HCT116 (cell line): ENCODE measurements around the gene SERPING1. TPM values are rescaled to one million over a fixed set of nuclear protein-coding genes. Genes with fewer than 3 reads are reported as not detected.

Source experiments
- ATAC-seq: fragments of 200-7000 bp; cut with Tn5 transposase; 2 replicates; pipeline ENCODE4 v1.9.1; 2020; ENCODE audit warnings: mild to moderate bottlenecking, moderate library complexity
- BruUV-seq: library from RNA; stranded (reverse); fragments of 400-500 nt; replicated peaks from 2 replicates; lab custom pipeline; 2021; lab: Mats Ljungman, UMichigan
- CTCF ChIA-PET: fragments of 300-600 bp; sonication (Branson Sonifier 250); formaldehyde crosslinking; loops from one replicate; lab custom pipeline; 2021; ENCODE audit warnings: antibody characterized with exemption; lab: Charles Lee
- POLR2A ChIA-PET: fragments of 300-600, 350-600 bp; sonication (Branson Sonifier 250); formaldehyde crosslinking; loops from one replicate; lab custom pipeline; 2021; ENCODE audit warnings: antibody characterized with exemption; lab: Charles Lee
- RAD21 ChIA-PET, 2 experiments: fragments of 300-600 bp; sonication (Branson Sonifier 250); formaldehyde crosslinking; loops; one replicate each; lab custom pipeline; 2023; ENCODE audit warnings: low total read pairs in 2 of 2; ENCODE audit not compliant: uncharacterized antibody in 2 of 2, unreplicated experiment in 2 of 2, low non-redundant PET in 1 of 2; lab: Charles Lee
- DNase-seq: peaks from one replicate; pipeline ENCODE4 v3.0.0-alpha.2; 2010; ENCODE audit warnings: low read depth, low spot score
- H2AFZ ChIP-seq: fragments of 200-600 bp; shearing (Covaris generic), sonication (generic); 2 replicates; pipeline ENCODE4 v1.6.1; 2017; ENCODE audit warnings: low read depth, mixed run types, mixed read lengths, antibody characterized with exemption, low read length; ENCODE audit not compliant: poor library complexity, severe bottlenecking
- H3K27ac ChIP-seq: 2 replicates; pipeline ENCODE4 v1.5.1; 2012; ENCODE audit warnings: low read depth, low read length
- H3K27me3 ChIP-seq: fragments of 200-600 bp; sonication (generic); 2 replicates; pipeline ENCODE4 v1.6.1; 2016; ENCODE audit warnings: mixed run types, low read length, mixed read lengths; ENCODE audit not compliant: insufficient read depth
- H3K36me3 ChIP-seq, 2 experiments: fragments of 200-500 bp in 1 of 2; fragments of 200-600 bp in 1 of 2; sonication (Bioruptor generic) in 1 of 2; sonication (generic) in 1 of 2; 2 replicates each; pipeline versions ENCODE4 v1.5.1 to v1.6.1; 2014 to 2016; ENCODE audit warnings: low read length in 2 of 2, inconsistent platforms in 1 of 2, mixed read lengths in 1 of 2, mixed run types in 1 of 2; ENCODE audit not compliant: insufficient read depth in 2 of 2, control insufficient read depth in 1 of 2
- H3K4me1 ChIP-seq, 2 experiments: fragments of 200-600 bp in 1 of 2; sonication (generic) in 1 of 2; 2 replicates each; pipeline versions ENCODE4 v1.5.1 to v1.6.1; 2012 to 2017; ENCODE audit warnings: low read length in 2 of 2, inconsistent platforms in 1 of 2, mild to moderate bottlenecking in 1 of 2, mixed read lengths in 1 of 2, mixed run types in 1 of 2, moderate library complexity in 1 of 2; ENCODE audit not compliant: insufficient read depth in 2 of 2, control insufficient read depth in 1 of 2
- H3K4me2 ChIP-seq: fragments of 200-600 bp; sonication (generic); 2 replicates; pipeline ENCODE4 v1.6.1; 2017; ENCODE audit warnings: mixed run types, low read length, mixed read lengths
- H3K4me3 ChIP-seq, 2 experiments: fragments of 200-600 bp in 1 of 2; sonication (generic) in 1 of 2; replicated peaks in 1 of 2; 2 replicates each; pipeline ENCODE4 v1.5.1; 2011 to 2016; ENCODE audit warnings: low read length in 2 of 2, control low read depth in 1 of 2, low read depth in 1 of 2, mild to moderate bottlenecking in 1 of 2, mixed read lengths in 1 of 2, mixed run types in 1 of 2
- H3K79me2 ChIP-seq: fragments of 200-600 bp; sonication (generic); 2 replicates; pipeline ENCODE4 v1.6.1; 2017; ENCODE audit warnings: mild to moderate bottlenecking, mixed run types, low read length, moderate library complexity, mixed read lengths; ENCODE audit not compliant: insufficient read depth
- H3K9ac ChIP-seq: fragments of 200-600 bp; sonication (generic); 2 replicates; pipeline ENCODE4 v1.6.1; 2016; ENCODE audit warnings: low read length, mixed read lengths
- H3K9me2 ChIP-seq: fragments of 200-600 bp; sonication (generic), shearing (Covaris generic); 2 replicates; pipeline ENCODE4 v1.6.1; 2017; ENCODE audit warnings: mixed run types, mild to moderate bottlenecking, moderate library complexity; ENCODE audit not compliant: insufficient read depth
- H3K9me3 ChIP-seq, 2 experiments: fragments of 200-500 bp in 1 of 2; fragments of 200-600 bp in 1 of 2; sonication (Bioruptor generic) in 1 of 2; sonication (generic) in 1 of 2; 2 replicates each; pipeline ENCODE4 v1.6.1; 2014 to 2017; ENCODE audit warnings: low read length in 2 of 2, mixed read lengths in 2 of 2, inconsistent platforms in 1 of 2, low read depth in 1 of 2, mild to moderate bottlenecking in 1 of 2, mixed run types in 1 of 2, moderate library complexity in 1 of 2; ENCODE audit not compliant: control insufficient read depth in 1 of 2, insufficient read depth in 1 of 2
- H4K20me1 ChIP-seq: fragments of 200-600 bp; sonication (generic), shearing (Covaris generic); 2 replicates; pipeline ENCODE4 v1.6.1; 2017; ENCODE audit warnings: mixed run types, mild to moderate bottlenecking, moderate library complexity; ENCODE audit not compliant: insufficient read depth
- CBX3 ChIP-seq: IDR thresholded peaks from 2 replicates; pipeline ENCODE4 v1.6.1; 2012; ENCODE audit warnings: low read depth
- ELF1 ChIP-seq: IDR thresholded peaks from 2 replicates; pipeline ENCODE4 v1.6.1; 2012; ENCODE audit warnings: low read depth, borderline replicate concordance
- JUND ChIP-seq: IDR thresholded peaks from 2 replicates; pipeline ENCODE4 v1.6.1; 2012
- MAX ChIP-seq: IDR thresholded peaks from 2 replicates; pipeline ENCODE4 v1.6.1; 2012
- POLR2A ChIP-seq: IDR thresholded peaks from 2 replicates; pipeline ENCODE4 v1.7.0; 2011; ENCODE audit warnings: borderline replicate concordance; ENCODE audit not compliant: insufficient read depth, insufficient read length; ENCODE audit errors: extremely low read depth
- POLR2AphosphoS5 ChIP-seq: IDR thresholded peaks from 2 replicates; pipeline ENCODE4 v1.6.1; 2011; ENCODE audit warnings: mild to moderate bottlenecking, low read depth, low read length, moderate library complexity
- TCF7L2 ChIP-seq: IDR thresholded peaks from 2 replicates; pipeline ENCODE4 v1.7.0; 2011; ENCODE audit warnings: borderline replicate concordance, inconsistent platforms; ENCODE audit not compliant: insufficient read depth, insufficient read length; ENCODE audit errors: extremely low read depth
- YY1 ChIP-seq: IDR thresholded peaks from 2 replicates; pipeline ENCODE4 v1.6.1; 2011; ENCODE audit warnings: low read length, low read depth, moderate library complexity, mild to moderate bottlenecking; ENCODE audit not compliant: insufficient replicate concordance; ENCODE audit errors: extremely low read depth
- ZFX ChIP-seq: fragments of 450-650 bp; IDR thresholded peaks from 2 replicates; pipeline ENCODE4 v1.6.1; 2017
- intact Hi-C: fragments of 100-400 bp; cut with micrococcal nuclease; formaldehyde crosslinking; loops from 2 replicates; pipeline ENCODE4 v1.10.0; 2022
- total RNA-seq: library from RNA; stranded (reverse); gene quantifications from one replicate; pipeline ENCODE4 v1.2.1, GENCODE V29; 2021; ENCODE audit not compliant: unreplicated experiment

The SERPING1 gene
- total RNA-seq, 1 experiment from 2014 or later = 3.4 TPM

- Histone ChIP-seq H3K9me2 (no peaks in the 10 kb centered on the region), H3K79me2 (peaks cover 10% of the 10 kb centered on the region), H3K9ac (peak overlapping the region; percentile 85), H2AFZ (no peak overlapping the region), H4K20me1 (no peaks in the 10 kb centered on the region), H3K27me3 (no peaks in the 10 kb centered on the region; the same call in 1 of the 2 replicates), H3K4me3 (peak overlapping the region; percentile 75 to 78), H3K27ac (peak overlapping the region; percentile 65), H3K4me1 (peaks cover 6 to 26% of the 10 kb centered on the region in 2 experiments; a peak in 3 of 4 replicates), H3K9me3 (no peaks in the 10 kb centered on the region), H3K4me2 (peak overlapping the region; percentile 73), H3K36me3 (no peaks in the 10 kb centered on the region)
- peak; percentile 83 for ATAC-seq
- ChIA-PET POLR2A (interaction anchor here (0.6 kb wide), 1 partner anchor 232 kb away, joined by 3 read pairs; no protein-coding TSS in a partner anchor), CTCF (no interaction called here), RAD21 (no interaction called here)
- no TSS peak for BruUV-seq
- DNase-seq = no peak
- TF ChIP-seq CBX3 (no peak), POLR2A (peak; percentile 53), ELF1 (no peak), MAX (no peak; the same call in 1 of the 2 replicates), JUND (no peak), TCF7L2 (no peak), POLR2AphosphoS5 (peak; percentile 64), YY1 (peak; percentile 88), ZFX (no peak)
- intact Hi-C loops = no loop called here
Observed at GRCh38 chr11:57638005-57638781, 40.7 kb downstream of the SERPING1 start.
